GM12892 (cell line): Measurements from ENCODE around the gene GASK1A.

Experiments used
- POLR2A ChIP-seq: IDR thresholded peaks from 2 replicates; pipeline ENCODE4 v1.6.1; 2011; ENCODE audit warnings: low read depth, low read length, control low read depth
- POLR2AphosphoS5 ChIP-seq: IDR thresholded peaks from 2 replicates; pipeline ENCODE4 v1.6.1; 2011; ENCODE audit warnings: low read depth, low read length, control low read depth
- TAF1 ChIP-seq: IDR thresholded peaks from 2 replicates; pipeline ENCODE4 v1.6.1; 2011; ENCODE audit warnings: low read depth, mild to moderate bottlenecking, control low read depth, low read length, borderline replicate concordance

DNA sequence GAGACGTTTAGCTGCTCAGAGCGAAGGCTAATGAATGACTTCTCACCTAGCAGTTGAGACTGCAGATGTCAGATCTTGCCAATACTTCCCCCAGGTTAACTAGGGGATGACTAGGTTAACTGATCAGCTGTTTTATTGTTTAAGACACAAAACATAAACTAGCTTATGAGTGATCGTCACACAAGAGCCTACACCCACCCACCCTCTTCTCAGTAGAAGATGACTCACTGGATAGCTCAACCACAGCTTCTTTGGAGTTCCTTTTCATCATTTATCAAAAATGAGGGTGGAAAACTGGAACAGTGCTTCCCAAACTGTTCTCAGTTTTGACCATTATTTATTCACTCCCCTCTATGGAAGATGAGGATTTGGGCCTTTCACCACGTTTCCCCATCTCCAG, 25.2 kb downstream of the GASK1A start:
- no peak for TF ChIP-seq POLR2AphosphoS5
- TF ChIP-seq POLR2A, result no peak
- no peak for TF ChIP-seq TAF1
